HG02798 (cell line): Measurements from ENCODE around the gene RAD23B.

Experiments
- ATAC-seq: cut with Tn5 transposase; IDR thresholded peaks from one replicate; pipeline ENCODE4 v1.9.1; 2021; ENCODE audit warnings: mild to moderate bottlenecking; ENCODE audit not compliant: unreplicated experiment, poor library complexity

RAD23B gene

GRCh38 chr9:107266624-107267368 is 16.3 kb upstream of the RAD23B start:
- no peak for ATAC-seq

- ATAC-seq = no peak
Measured at GRCh38 chr9:107268560-107268959, 14.5 kb upstream of the RAD23B start.

- no peak for ATAC-seq
Measured at GRCh38 chr9:107269254-107269653, 13.8 kb upstream of the RAD23B start.

- no peak for ATAC-seq
Measured at GRCh38 chr9:107269681-107270080, 13.4 kb upstream of the RAD23B start.

- no peak for ATAC-seq
Measured at GRCh38 chr9:107270082-107270481, 13.0 kb upstream of the RAD23B start.

GRCh38 chr9:107270580-107270979 is 12.5 kb upstream of the RAD23B start:
- no peak for ATAC-seq

- peak; percentile 25 for ATAC-seq
Measured at GRCh38 chr9:107273634-107274033, 9.4 kb upstream of the RAD23B start.

- ATAC-seq = peak; percentile 76
Measured at GRCh38 chr9:107274096-107274495, 9.0 kb upstream of the RAD23B start.

- ATAC-seq = no peak
Measured at GRCh38 chr9:107274953-107275422, 8.1 kb upstream of the RAD23B start.

GRCh38 chr9:107275530-107275929 is 7.5 kb upstream of the RAD23B start:
- ATAC-seq = no peak

GRCh38 chr9:107276966-107277710 is 5.9 kb upstream of the RAD23B start:
- ATAC-seq = no peak

- no peak for ATAC-seq
Measured at GRCh38 chr9:107277801-107278200, 5.3 kb upstream of the RAD23B start.

- ATAC-seq = no peak
Measured at GRCh38 chr9:107279086-107279485, 4.0 kb upstream of the RAD23B start.

- ATAC-seq = no peak
Measured at GRCh38 chr9:107280543-107280942, 2.5 kb upstream of the RAD23B start.

- ATAC-seq = no peak
Measured at GRCh38 chr9:107281184-107281583, 1.9 kb upstream of the RAD23B start.

GRCh38 chr9:107281922-107282667 is 984 bp upstream of the RAD23B start:
- ATAC-seq = no peak

- ATAC-seq = peak; percentile 52
Measured at GRCh38 chr9:107283623-107284616, 841 bp downstream of the RAD23B start.

- no peak for ATAC-seq
Measured at GRCh38 chr9:107284636-107285035, 1.6 kb downstream of the RAD23B start.

- no peak for ATAC-seq
Measured at GRCh38 chr9:107285286-107285685, 2.2 kb downstream of the RAD23B start.

GRCh38 chr9:107286057-107286456 is 3.0 kb downstream of the RAD23B start:
- ATAC-seq = no peak
